NCI-H446 (cell line): ENCODE results near the gene UBAP2.
A peak's percentile ranks its signal among the peaks of the same experiment; 100 is the strongest.

ENCODE experiments used
- DNase-seq, 2 experiments: peaks; one replicate each; lab custom pipeline; 2025; lab: John Stamatoyannopoulos, UW

Gene UBAP2, protein sequence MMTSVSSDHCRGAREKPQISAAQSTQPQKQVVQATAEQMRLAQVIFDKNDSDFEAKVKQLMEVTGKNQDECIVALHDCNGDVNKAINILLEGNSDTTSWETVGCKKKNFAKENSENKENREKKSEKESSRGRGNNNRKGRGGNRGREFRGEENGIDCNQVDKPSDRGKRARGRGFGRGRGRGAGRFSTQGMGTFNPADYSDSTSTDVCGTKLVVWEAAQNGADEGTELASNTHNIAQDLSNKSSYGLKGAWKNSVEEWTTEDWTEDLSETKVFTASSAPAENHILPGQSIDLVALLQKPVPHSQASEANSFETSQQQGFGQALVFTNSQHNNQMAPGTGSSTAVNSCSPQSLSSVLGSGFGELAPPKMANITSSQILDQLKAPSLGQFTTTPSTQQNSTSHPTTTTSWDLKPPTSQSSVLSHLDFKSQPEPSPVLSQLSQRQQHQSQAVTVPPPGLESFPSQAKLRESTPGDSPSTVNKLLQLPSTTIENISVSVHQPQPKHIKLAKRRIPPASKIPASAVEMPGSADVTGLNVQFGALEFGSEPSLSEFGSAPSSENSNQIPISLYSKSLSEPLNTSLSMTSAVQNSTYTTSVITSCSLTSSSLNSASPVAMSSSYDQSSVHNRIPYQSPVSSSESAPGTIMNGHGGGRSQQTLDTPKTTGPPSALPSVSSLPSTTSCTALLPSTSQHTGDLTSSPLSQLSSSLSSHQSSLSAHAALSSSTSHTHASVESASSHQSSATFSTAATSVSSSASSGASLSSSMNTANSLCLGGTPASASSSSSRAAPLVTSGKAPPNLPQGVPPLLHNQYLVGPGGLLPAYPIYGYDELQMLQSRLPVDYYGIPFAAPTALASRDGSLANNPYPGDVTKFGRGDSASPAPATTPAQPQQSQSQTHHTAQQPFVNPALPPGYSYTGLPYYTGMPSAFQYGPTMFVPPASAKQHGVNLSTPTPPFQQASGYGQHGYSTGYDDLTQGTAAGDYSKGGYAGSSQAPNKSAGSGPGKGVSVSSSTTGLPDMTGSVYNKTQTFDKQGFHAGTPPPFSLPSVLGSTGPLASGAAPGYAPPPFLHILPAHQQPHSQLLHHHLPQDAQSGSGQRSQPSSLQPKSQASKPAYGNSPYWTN

GRCh38 chr9:34048727-34049629, at the start of gene UBAP2:
Gene UBAP2 (minus strand): TSS chr9:34048887. CDS start chr9:34017148, 31,739 bp downstream.
- DNase-seq: peak; percentile 99

GRCh38 chr9:34098307-34098706, 49.6 kb upstream of the UBAP2 start:
- no peak for DNase-seq

DNA sequence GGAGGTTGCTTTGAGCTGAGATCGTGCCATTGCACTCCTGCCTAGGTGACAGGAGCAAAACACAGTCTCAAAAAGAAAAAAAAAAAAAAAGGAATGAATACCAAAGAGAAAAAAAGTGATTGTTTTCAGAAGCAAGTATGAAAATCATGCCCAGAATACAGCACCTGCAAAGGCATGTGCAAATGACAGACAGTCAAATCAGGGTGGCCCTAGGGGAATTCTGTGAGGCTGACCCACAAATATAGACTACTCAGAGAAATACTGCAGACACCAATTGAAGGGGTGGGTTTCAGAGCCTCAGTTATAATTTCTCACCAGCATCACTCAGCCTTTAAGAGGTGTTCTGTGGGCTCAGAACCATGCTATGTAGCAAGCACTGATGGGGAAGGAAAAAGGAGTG, 49.2 kb upstream of the UBAP2 start:
- DNase-seq: no peak

DNA sequence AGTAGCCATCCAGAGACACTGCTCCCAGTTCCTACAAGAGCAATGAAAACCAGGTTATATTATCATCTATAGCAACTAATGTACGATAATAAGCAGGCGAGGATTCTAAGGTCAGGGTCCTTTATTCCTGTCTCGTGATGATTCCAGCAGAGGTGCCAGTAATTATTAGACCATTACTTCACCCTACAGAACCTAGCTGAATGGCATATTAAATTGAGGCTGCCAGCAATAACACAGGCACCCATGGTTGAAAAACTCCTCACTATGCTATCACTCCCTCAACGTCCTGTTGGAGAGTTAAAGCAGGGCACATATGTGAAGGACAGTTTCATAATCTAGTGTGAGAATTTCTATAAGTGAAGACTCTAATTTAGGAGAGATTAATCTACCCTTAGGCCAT, 48.1 kb upstream of the UBAP2 start:
- DNase-seq: no peak

DNA sequence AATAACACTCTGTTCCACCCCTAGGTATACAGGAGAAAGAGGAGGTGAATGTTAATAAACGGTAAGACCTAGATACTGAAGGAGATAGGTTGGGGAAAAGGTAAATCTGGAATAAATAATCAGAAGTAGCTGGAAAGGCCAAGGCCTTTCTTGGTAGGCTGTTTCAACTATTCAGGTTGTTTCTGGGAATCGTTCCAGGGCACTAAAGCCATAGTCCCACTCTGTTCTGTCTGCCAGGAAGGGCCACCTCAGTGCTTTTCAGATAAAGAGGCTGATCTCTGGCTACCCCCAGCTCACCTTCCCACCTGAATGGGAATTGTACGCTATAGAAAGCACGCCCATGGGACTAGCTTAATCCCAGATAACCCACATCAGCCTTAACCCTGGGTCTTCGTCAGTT, 44.9 kb upstream of the UBAP2 start:
- no peak for DNase-seq

DNA sequence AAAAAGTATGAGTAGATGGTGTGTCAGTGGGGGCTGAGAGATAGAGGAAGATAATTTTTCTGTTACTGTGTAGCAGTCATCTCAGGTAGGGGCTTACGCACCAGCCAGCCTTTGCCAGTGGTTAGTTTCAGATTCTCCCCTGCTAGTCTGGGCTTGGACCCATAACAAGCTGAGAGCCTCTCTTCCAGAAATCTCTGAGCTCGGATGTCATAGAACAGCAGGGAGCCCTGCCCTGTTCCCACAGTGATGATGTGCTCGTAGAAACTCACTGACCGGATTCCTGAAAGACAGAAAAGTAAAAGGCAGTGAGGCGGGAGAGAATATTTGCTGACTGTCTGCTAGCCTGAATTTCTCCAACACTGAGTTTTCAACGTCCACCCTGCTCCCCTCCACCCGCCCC, 40.6 kb upstream of the UBAP2 start:
- DNase-seq: no peak

DNA sequence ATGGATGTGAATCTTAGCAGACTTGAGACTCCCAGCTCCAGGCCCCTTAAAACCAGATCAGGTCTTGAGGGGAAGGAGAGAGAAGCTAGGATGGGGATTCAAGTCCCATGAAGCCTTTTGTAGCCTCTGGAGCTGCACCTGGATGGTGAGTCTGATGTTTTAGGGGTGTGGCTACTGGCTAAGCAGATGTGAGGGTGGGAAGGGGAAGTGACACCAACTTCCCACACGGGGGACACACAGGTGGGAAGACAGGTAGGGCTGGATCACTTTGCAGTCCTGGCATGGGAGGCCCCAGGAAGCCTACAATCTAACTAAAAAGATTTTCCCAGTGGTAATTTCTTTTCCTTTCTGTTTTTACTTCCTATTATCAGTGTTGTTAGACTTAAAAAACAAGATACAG, 38.7 kb upstream of the UBAP2 start:
- no peak for DNase-seq

GRCh38 chr9:34086864-34087263, 38.2 kb upstream of the UBAP2 start:
- DNase-seq: no peak

DNA sequence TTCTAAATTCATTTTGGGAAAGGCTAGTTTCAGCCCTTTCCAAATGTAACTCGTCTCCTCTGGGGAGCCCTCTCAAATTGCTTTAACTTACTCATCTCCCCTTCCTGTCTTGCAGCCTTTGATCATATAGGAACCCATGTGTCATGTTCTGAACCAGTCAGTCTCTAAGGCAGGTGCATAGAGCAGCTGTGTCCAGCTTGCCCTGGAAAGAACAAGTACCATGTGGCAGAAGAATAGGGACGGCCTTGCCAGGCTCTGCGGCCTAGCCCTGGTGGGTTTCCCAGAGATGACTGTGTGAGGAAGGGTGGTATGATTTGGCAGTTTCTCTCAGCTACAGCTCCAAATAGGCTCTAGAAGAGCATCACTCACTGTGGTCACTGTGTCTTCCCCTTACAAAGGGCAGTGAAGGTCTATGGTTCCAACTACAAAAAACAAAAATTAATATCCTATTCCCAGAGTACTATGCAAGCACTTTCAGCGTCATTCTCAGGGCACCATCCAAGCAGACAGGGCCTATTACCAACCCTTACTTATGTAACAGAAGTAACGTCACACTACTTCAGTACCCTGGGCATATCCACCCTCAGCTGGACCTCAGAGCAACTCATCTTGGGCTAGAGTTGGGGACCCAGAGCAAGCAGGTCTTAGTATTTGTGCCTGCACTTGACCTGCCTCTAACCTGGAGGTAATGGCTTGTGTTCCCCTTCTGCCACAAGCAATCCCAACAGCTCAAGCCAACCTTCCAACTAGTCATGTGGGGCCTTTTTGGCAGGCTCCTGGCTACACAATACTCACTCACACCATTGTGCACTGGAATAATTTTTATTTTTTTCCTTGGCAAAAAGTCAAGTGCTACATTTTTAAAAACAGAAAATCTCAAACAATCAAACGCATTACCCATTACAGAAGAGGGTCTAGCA, 37.2 kb upstream of the UBAP2 start:
- DNase-seq: no peak

DNA sequence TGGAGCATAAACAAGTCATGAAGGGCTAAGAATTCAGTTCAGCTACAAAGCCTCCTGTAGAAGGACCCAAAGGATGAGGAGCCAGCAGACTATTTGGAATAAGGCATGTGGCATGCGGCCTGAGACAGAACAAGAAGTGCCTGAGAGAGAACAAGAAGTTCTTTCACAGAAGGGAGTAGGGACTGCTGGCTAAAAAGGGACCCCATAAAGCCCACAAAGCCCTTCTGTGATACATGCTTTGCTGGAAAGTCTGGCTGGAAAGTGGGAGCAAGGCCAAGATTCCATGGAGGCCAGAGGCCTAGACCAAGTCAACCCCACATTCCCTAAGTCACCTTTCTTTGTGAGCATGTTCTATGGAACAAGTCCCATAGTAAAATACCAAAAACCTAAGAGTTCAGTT, 35.9 kb upstream of the UBAP2 start:
- DNase-seq: no peak

DNA sequence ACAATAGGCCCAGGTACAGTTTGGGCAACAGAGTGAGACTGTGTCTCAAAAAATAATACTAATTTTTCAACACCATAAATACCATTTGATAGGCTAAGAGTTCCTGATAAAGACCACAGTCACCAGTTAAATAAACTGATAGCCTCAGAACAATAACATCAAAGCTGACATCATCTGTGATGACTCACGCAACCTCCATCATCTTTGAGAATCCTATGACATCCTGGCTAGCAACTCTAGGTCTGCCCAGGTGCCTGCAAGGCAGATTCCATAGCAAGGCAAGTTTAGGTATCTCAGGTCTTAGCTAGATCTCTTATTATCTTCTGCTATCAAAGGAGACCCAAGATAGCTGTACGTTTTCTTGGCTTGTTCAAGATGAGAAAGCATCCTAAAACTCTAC, 30.5 kb upstream of the UBAP2 start:
- DNase-seq: no peak

DNA sequence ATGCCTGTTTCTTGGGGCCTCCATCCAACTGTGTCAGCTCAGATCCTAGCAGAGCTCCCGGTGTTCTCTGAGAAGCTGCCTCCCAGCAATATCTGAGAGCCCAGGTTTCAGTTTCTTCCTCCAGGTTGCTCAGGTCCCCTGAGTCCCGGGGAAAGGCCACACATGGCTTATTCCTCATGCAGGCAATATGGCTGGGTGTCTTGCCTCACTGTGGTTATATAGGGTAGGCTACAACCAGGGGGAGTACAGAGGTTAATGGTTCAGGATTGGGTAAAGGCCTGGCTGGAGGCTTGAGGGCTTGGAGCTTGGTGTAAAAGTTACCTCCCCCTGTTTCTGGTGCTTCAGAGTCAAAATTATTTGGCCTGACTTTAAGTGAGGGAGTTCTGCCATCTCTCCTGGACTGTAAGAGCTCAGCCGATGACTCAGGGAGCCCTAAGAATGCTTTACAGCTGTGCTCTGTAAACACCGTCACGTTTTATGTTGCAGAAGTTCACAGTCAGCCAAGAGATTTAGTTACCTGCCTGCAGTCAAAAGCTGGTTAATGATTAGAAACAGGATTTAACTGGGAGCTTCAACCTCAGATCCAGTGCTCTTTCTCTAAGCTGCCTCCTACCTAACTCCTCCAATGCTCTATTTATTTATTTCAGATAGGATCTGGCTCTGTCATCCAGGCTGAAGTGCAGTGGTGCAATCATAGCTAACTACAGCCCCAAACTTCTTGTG, 24.3 kb upstream of the UBAP2 start:
- DNase-seq: no peak

GRCh38 chr9:34072410-34072809, 23.7 kb upstream of the UBAP2 start:
- no peak for DNase-seq

DNA sequence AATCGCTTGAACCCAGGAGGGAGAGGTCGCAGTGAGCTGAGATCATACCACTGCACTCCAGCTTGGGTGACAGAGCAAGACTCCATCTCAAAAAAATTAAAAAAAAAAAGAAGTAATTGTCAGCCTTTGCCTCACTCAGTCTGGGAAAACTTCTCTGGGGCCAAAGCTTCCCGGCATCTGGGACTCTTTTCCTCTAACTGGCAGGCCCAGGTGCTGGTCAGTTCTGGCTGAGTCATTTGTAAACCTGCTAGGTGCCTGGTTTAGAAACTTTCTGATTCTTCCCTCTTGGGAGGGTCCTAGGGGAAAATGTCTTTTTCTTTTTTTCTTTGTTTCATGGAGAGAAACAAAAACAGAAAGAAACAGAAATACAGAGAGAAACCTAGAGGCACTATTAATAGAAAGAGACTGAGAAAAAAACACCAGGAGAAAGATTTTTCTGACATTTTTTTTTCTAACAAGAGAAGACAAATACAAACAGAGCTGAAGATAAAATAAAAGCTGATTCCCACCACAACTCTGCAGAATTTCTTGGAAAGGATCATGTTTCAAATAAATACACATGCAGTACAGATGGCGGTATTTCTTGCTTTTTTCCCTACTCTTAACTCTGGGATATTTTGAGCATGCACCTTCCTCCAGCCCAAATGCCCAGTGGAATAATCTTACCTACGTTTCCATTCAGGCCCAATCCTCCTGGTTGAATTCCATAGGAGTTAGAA, 22.1 kb upstream of the UBAP2 start:
- no peak for DNase-seq

GRCh38 chr9:34069831-34070230, 21.1 kb upstream of the UBAP2 start:
- DNase-seq: no peak

- DNase-seq: no peak
Observed at GRCh38 chr9:34065541-34065940, 16.9 kb upstream of the UBAP2 start.

GRCh38 chr9:34059954-34060353, 11.3 kb upstream of the UBAP2 start:
- no peak for DNase-seq

DNA sequence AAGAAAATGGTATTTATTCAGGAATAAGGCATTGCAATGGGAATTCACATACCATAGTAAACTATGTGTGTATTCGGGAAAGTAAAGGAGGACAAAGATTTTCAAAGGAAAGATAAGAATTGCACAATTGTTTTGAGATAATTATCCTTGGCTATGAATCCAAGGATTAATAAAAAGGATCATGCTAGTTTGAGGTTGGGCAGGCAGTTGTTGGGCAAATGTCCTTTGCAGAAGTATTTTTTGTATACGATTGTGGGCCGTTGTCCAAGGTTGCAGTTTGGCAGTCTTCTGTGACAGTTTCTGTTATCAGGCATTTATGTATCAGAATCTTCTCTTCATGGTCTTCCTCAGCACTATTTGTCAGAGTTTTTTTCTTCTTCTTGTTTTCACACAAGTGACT, 10.6 kb upstream of the UBAP2 start:
- DNase-seq: no peak
